NCI-H226 (cell line): ENCODE results near the gene DNAI1.
"Not testable (repeated sequence)": the region's sequence is repeated elsewhere in the genome, so short reads cannot be mapped to it uniquely, and the experiment has no call there.

Source experiments
- DNase-seq: peaks from one replicate; pipeline ENCODE4 v3.0.0-alpha.2; 2015

The DNAI1 gene

GRCh38 chr9:34515959-34516358, 57.4 kb downstream of the DNAI1 start:
- DNase-seq, result no peak

- DNase-seq, result no peak
These were observed 58.6 kb downstream of the DNAI1 start for GRCh38 chr9:34517185-34517584.

- no peak for DNase-seq
These were observed 59.6 kb downstream of the DNAI1 start for GRCh38 chr9:34518110-34518616.

- no peak for DNase-seq
These were observed 60.3 kb downstream of the DNAI1 start for GRCh38 chr9:34518896-34519295.

- no peak for DNase-seq
These were observed 60.9 kb downstream of the DNAI1 start for GRCh38 chr9:34519321-34520020.

- no peak for DNase-seq
These were observed 61.5 kb downstream of the DNAI1 start for GRCh38 chr9:34520096-34520495.

- no peak for DNase-seq
These were observed 62.1 kb downstream of the DNAI1 start for GRCh38 chr9:34520505-34521385.

- DNase-seq, result no peak
These were observed 62.9 kb downstream of the DNAI1 start for GRCh38 chr9:34521406-34522045.

GRCh38 chr9:34522091-34522887, 63.7 kb downstream of the DNAI1 start:
- no peak for DNase-seq

GRCh38 chr9:34522971-34523797, 64.6 kb downstream of the DNAI1 start, which contains the start of gene ENHO:
TSS of gene ENHO (minus strand) at chr9:34522990. CDS start at chr9:34521695, 1,295 bp downstream.
- DNase-seq, result peak; percentile 76

- no peak for DNase-seq
These were observed 65.7 kb downstream of the DNAI1 start for GRCh38 chr9:34524349-34524748.

- no peak for DNase-seq
These were observed 67.4 kb downstream of the DNAI1 start for GRCh38 chr9:34526026-34526425.

- not testable (repeated sequence) for DNase-seq
These were observed 73.4 kb downstream of the DNAI1 start for GRCh38 chr9:34532041-34532440.

GRCh38 chr9:34536685-34537084, 78.1 kb downstream of the DNAI1 start:
- DNase-seq, result no peak

GRCh38 chr9:34540827-34541226, 82.2 kb downstream of the DNAI1 start:
- peak; percentile 53 for DNase-seq

- DNase-seq, result no peak
These were observed 82.9 kb downstream of the DNAI1 start for GRCh38 chr9:34541540-34541939.

GRCh38 chr9:34544035-34544434, 85.4 kb downstream of the DNAI1 start:
- DNase-seq, result no peak

- DNase-seq, result no peak
These were observed 86.9 kb downstream of the DNAI1 start for GRCh38 chr9:34545497-34545896.

GRCh38 chr9:34546102-34546833, 87.7 kb downstream of the DNAI1 start:
- no peak for DNase-seq
